Pancreas (tissue), 10 donors: ENCODE data around the gene DHPS. TPM values are rescaled to one million over a fixed set of nuclear protein-coding genes. Genes with fewer than 3 reads are reported as not detected.

Experiments used
- ATAC-seq, 4 donors: fragments of 200-7000 bp; cut with Tn5 transposase; one replicate each; pipeline versions ENCODE4 v1.8.0 to v1.9.1; 2020; ENCODE audit warnings: mild to moderate bottlenecking in 4 of 4, moderate library complexity in 4 of 4
- DNase-seq, 6 donors: peaks; one replicate each; pipeline ENCODE4 v3.0.0-alpha.2; 2020
- FAIRE-seq: peaks from 2 replicates; lab custom pipeline; 2012; peaks lifted over from hg19 to GRCh38; lab: Jason Lieb, UNC
- H3K27ac ChIP-seq, 4 donors: fragments of 200-600 bp; sonication (generic); 1 replicate in 3 of 4; 2 replicates in 1 of 4; pipeline versions ENCODE4 v1.5.0 to v1.8.0; 2020
- H3K27me3 ChIP-seq, 4 donors: fragments of 200-600 bp; one replicate each; pipeline ENCODE4 v1.8.0; 2021
- H3K36me3 ChIP-seq, 3 donors: fragments of 200-600 bp; sonication (generic) in 1 of 3; one replicate each; pipeline versions ENCODE4 v1.5.0 to v1.8.0; 2020 to 2021
- H3K4me1 ChIP-seq, 3 donors: fragments of 200-600 bp; one replicate each; pipeline ENCODE4 v1.8.0; 2021
- H3K4me3 ChIP-seq, 4 donors: fragments of 200-600 bp; sonication (generic) in 2 of 4; one replicate each; pipeline versions ENCODE4 v1.5.0 to v1.8.0; 2020 to 2021
- H3K9me3 ChIP-seq, 4 donors: fragments of 200-600 bp; one replicate each; pipeline ENCODE4 v1.8.0; 2021
- CTCF ChIP-seq, 4 donors: fragments of 200-600 bp; sonication (generic) in 3 of 4; IDR thresholded peaks; one replicate each; pipeline versions ENCODE4 v1.5.0 to v1.8.0; 2021; ENCODE audit warnings: antibody characterized with exemption in 4 of 4
- WGBS, 2 donors: extraction: QIAGEN DNeasy Blood & Tissue Kit; methylation state at CpG; one replicate each; pipeline ENCODE4 v1.1.7; 2013; 5-methylcytosine and 5-hydroxymethylcytosine counted together
- intact Hi-C, 3 donors: fragments of 100-400 bp; cut with DNase I; formaldehyde crosslinking; loops; one replicate each; pipeline versions ENCODE4 v1.11.1 to v1.14.2; 2022
- polyA plus RNA-seq, 2 donors: library from polyadenylated mRNA; stranded (reverse); fragments of 200-250 nt; gene quantifications; one replicate each; pipeline ENCODE4 v1.2.3, GENCODE V29; 2013
- total RNA-seq, 6 donors: library from RNA; stranded (reverse); fragmentation: NEBNext Ultra II Directional in 4 of 6; extraction: Animal tissue kit (Norgen Biotek cat#: 25700) in 4 of 6; gene quantifications; one replicate each; pipeline versions ENCODE4 v1.2.1 to v1.2.4, GENCODE V29; 2021 to 2023
- donor health status: healthy with polysubstance abuse.
- donor health status: DM: no; HTN: no; CAD: no; lungs with moderate emphysema.
- donor health status: DM: no; HTN: no; CAD: no.
- donor health status: control.
- donor health status: control.
- donor health status: Bipolar disorder and iron deficiency.
- donor health status: DM: yes; HTN: yes; CAD: no.
- donor health status: DM: no; HTN: no; CAD: no.
- donor health status: DM: no; HTN: no; CAD: no.
- donor health status: DM: yes; HTN: yes; CAD: no.

The DHPS gene
- total and polyA plus RNA-seq, 8 donors: 36.0 to 85.7 (median 49.9) TPM

GRCh38 chr19:12721656-12722565 lies 40.2 kb upstream of the DHPS start:
- peaks cover 0 to 6% (median 0%) of the 10 kb centered on the region in 3 donors for H3K36me3 ChIP-seq
- peaks cover 0 to 19% (median 8%) of the 10 kb centered on the region in 3 donors for H3K4me1 ChIP-seq
- 1% methylated on average over 59 to 65 of the region's 65 CpGs for WGBS, 2 donors
- intact Hi-C loops: no loop called here
- H3K27me3 ChIP-seq: no peaks in the 10 kb centered on the region
- H3K27ac ChIP-seq: peak overlapping the region; percentile 32 to 77 (median 67)
- H3K9me3 ChIP-seq: no peaks in the 10 kb centered on the region
- peak; percentile 40 to 70 (median 56) for ATAC-seq
- no peak for TF ChIP-seq CTCF (IDR thresholded peaks at IDR 0.05)
- FAIRE-seq: no peak
- DNase-seq: peak; percentile 47 to 84 (median 67)
- H3K4me3 ChIP-seq: peak overlapping the region; percentile 51 to 73 (median 54)

GRCh38 chr19:12720851-12721655 lies 39.4 kb upstream of the DHPS start:
- peak in 2 of 4 donors; percentile 2 to 6 for ATAC-seq

GRCh38 chr19:12720296-12720695 lies 38.6 kb upstream of the DHPS start:
- Histone ChIP-seq H3K27me3 (no peaks in the 10 kb centered on the region), H3K27ac (no peak overlapping the region), H3K4me1 (peaks cover 0 to 19% (median 8%) of the 10 kb centered on the region in 3 donors), H3K9me3 (no peaks in the 10 kb centered on the region), H3K4me3 (peak overlapping the region in 2 of 4 donors; percentile 51 to 73), H3K36me3 (peaks cover 0 to 10% (median 8%) of the 10 kb centered on the region in 3 donors)
- DNase-seq (no peak), ATAC-seq (no peak), FAIRE-seq (no peak)
- TF ChIP-seq CTCF (IDR thresholded peaks at IDR 0.05): no peak
- WGBS, 2 donors: 81 to 85% methylated on average over 10 of the region's 10 CpGs
- intact Hi-C loops: no loop called here

More at GRCh38 chr19:12720851-12721655, 39.4 kb upstream of the DHPS start:
- Histone ChIP-seq H3K4me3 (peak overlapping the region; percentile 51 to 73 (median 54)), H3K36me3 (peaks cover 0 to 6% (median under 1%) of the 10 kb centered on the region in 3 donors), H3K27me3 (no peaks in the 10 kb centered on the region), H3K9me3 (no peaks in the 10 kb centered on the region), H3K4me1 (peaks cover 0 to 19% (median 8%) of the 10 kb centered on the region in 3 donors), H3K27ac (peak overlapping the region in 2 of 4 donors; percentile 5 to 69)
- 5% methylated on average over 38 to 59 of the region's 59 CpGs for WGBS, 2 donors
- TF ChIP-seq CTCF (IDR thresholded peaks at IDR 0.05): no peak
- DNase-seq (peak in 3 of 6 donors; percentile 54 to 80 (median 67)), FAIRE-seq (no peak)
- intact Hi-C loops: no loop called here

- no peak for ATAC-seq
- TF ChIP-seq CTCF (IDR thresholded peaks at IDR 0.05): no peak
- Histone ChIP-seq H3K4me1 (peaks cover 0 to 8% (median 7%) of the 10 kb centered on the region in 3 donors), H3K9me3 (no peaks in the 10 kb centered on the region), H3K27ac (no peak overlapping the region), H3K4me3 (no peak overlapping the region), H3K27me3 (no peaks in the 10 kb centered on the region), H3K36me3 (peaks cover 0 to 29% (median 27%) of the 10 kb centered on the region in 3 donors)
- 93 to 96% methylated on average over 3 of the region's 3 CpGs for WGBS, 2 donors
- intact Hi-C loops: loop anchor here in 1 of 3 donors (10.0 kb wide), 1 partner anchor 129 kb away; no protein-coding TSS in a partner anchor
- DNase-seq: no peak
- no peak for FAIRE-seq
These were observed 34.2 kb upstream of the DHPS start for GRCh38 chr19:12715929-12716328.
